Measurements from ENCODE around the gene GSAP.

The GSAP gene

GRCh38 chr7:77326131-77326530, 90.0 kb downstream of the GSAP start:
- peak; percentile 29 for DNase-seq

- no peak for DNase-seq
Measured at GRCh38 chr7:77321300-77321699, 94.8 kb downstream of the GSAP start.

- no peak for DNase-seq
Measured at GRCh38 chr7:77320714-77321113, 95.4 kb downstream of the GSAP start.

GRCh38 chr7:77320137-77320536, 96.0 kb downstream of the GSAP start:
- DNase-seq = peak; percentile 26

GRCh38 chr7:77318019-77318418, 98.1 kb downstream of the GSAP start:
- DNase-seq = no peak

- DNase-seq = no peak
Measured at GRCh38 chr7:77316219-77316978, 99.8 kb downstream of the GSAP start.

- no peak for DNase-seq
Measured at GRCh38 chr7:77315182-77315591, 101.0 kb downstream of the GSAP start.

- no peak for DNase-seq
Measured at GRCh38 chr7:77313876-77314480, 102.2 kb downstream of the GSAP start.

- no peak for DNase-seq
Measured at GRCh38 chr7:77313085-77313484, 103.1 kb downstream of the GSAP start.

GRCh38 chr7:77310982-77311381, 105.2 kb downstream of the GSAP start:
- no peak for DNase-seq

GRCh38 chr7:77309714-77310220, 106.4 kb downstream of the GSAP start:
- no peak for DNase-seq

- no peak for DNase-seq
Measured at GRCh38 chr7:77308792-77309191, 107.4 kb downstream of the GSAP start.

- no peak for DNase-seq
Measured at GRCh38 chr7:77306231-77307067, 109.7 kb downstream of the GSAP start.

- no peak for DNase-seq
Measured at GRCh38 chr7:77295549-77295948, 120.6 kb downstream of the GSAP start.

GRCh38 chr7:77293046-77293445, 123.1 kb downstream of the GSAP start:
- DNase-seq = no peak

- DNase-seq = no peak
Measured at GRCh38 chr7:77290425-77290824, 125.7 kb downstream of the GSAP start.

GRCh38 chr7:77289387-77289786, 126.8 kb downstream of the GSAP start:
- DNase-seq = no peak

- DNase-seq = no peak
Measured at GRCh38 chr7:77288676-77289320, 127.4 kb downstream of the GSAP start.

GRCh38 chr7:77284616-77285015, 131.5 kb downstream of the GSAP start:
- DNase-seq = no peak

GRCh38 chr7:77284005-77284404, 132.1 kb downstream of the GSAP start:
- DNase-seq = no peak

- no peak for DNase-seq
Measured at GRCh38 chr7:77282897-77283296, 133.3 kb downstream of the GSAP start.

GRCh38 chr7:77281780-77282478, 134.2 kb downstream of the GSAP start:
- DNase-seq = no peak

Measured in fibroblast of skin of right biceps (primary cell).